Duodenal mucosa (tissue), 2 donors: Measurements from ENCODE around the gene GRIN2A.

Experiments used
- H3K27ac ChIP-seq: one replicate; pipeline ENCODE4 v1.7.0; 2013; ENCODE audit warnings: low read depth, low read length
- H3K27me3 ChIP-seq, 2 donors: one replicate each; pipeline ENCODE4 v1.7.0; 2013; ENCODE audit warnings: low read length in 2 of 2, control low read depth in 1 of 2; ENCODE audit not compliant: insufficient read depth in 2 of 2, control insufficient read depth in 1 of 2
- H3K36me3 ChIP-seq, 2 donors: one replicate each; pipeline ENCODE4 v1.7.0; 2013; ENCODE audit warnings: low read length in 2 of 2, control low read depth in 1 of 2; ENCODE audit not compliant: insufficient read depth in 2 of 2, control insufficient read depth in 1 of 2
- H3K4me1 ChIP-seq, 2 donors: one replicate each; pipeline ENCODE4 v1.7.0; 2013; ENCODE audit warnings: low read length in 2 of 2, control low read depth in 1 of 2; ENCODE audit not compliant: insufficient read depth in 2 of 2, control insufficient read depth in 1 of 2
- H3K4me3 ChIP-seq, 2 donors: one replicate each; pipeline ENCODE4 v1.7.0; 2013; ENCODE audit warnings: low read length in 2 of 2, low read depth in 1 of 2
- H3K9ac ChIP-seq, 2 donors: one replicate each; pipeline ENCODE4 v1.7.0; 2013; ENCODE audit warnings: low read length in 2 of 2, low read depth in 1 of 2
- H3K9me3 ChIP-seq, 2 donors: one replicate each; pipeline ENCODE4 v1.7.0; 2013; ENCODE audit warnings: low read length in 2 of 2, control low read depth in 1 of 2; ENCODE audit not compliant: control insufficient read depth in 1 of 2

Gene GRIN2A

DNA sequence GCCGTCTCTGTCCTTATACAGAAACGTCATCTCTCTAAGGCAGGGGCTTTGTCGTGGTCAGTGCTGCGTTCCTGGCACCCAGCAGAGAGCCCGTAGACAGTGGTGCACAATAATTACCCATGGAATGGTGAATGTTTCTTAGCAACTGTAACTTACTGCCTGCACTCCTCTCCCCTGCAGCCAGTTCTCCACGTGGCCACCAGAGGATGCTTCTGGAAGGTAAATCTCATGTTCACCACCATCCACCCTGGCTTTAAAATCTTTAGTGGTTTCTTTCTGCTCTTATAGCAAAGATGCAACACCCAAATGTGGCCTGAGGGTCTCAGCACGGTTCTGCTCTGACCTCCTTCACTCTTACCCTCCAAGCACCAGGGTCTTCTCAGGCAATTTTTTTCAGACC, 150.8 kb downstream of the GRIN2A start:
- no peaks in the 10 kb centered on the region for H3K9me3 ChIP-seq
- H3K4me1 ChIP-seq = no peaks in the 10 kb centered on the region
- H3K4me3 ChIP-seq = no peak overlapping the region
- no peak overlapping the region for H3K9ac ChIP-seq
- H3K36me3 ChIP-seq = no peaks in the 10 kb centered on the region
- H3K27ac ChIP-seq = no peak overlapping the region
- H3K27me3 ChIP-seq = no peaks in the 10 kb centered on the region

DNA sequence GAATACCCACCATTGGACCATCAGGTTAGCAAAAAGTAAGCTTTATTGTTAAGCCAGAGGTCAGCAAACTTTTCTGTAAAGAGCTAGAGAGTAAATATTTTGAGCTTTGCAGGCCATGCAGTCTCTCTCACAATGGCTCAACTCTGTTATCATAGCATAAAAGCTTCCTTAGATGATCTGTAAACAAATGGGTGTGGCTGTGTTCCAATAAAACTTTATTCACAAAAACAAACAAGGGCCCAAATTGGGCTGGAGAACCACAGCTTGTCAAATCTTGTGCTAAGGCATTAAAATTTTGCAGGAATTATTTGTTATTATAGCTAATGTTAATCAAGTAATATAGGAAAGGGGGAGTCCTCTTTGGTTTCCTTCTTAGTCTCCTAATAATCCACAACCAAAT, 153.6 kb downstream of the GRIN2A start:
- Histone ChIP-seq H3K4me1 (no peaks in the 10 kb centered on the region), H3K4me3 (no peak overlapping the region), H3K27me3 (no peaks in the 10 kb centered on the region), H3K9ac (no peak overlapping the region), H3K36me3 (no peaks in the 10 kb centered on the region), H3K27ac (no peak overlapping the region), H3K9me3 (no peaks in the 10 kb centered on the region)

DNA sequence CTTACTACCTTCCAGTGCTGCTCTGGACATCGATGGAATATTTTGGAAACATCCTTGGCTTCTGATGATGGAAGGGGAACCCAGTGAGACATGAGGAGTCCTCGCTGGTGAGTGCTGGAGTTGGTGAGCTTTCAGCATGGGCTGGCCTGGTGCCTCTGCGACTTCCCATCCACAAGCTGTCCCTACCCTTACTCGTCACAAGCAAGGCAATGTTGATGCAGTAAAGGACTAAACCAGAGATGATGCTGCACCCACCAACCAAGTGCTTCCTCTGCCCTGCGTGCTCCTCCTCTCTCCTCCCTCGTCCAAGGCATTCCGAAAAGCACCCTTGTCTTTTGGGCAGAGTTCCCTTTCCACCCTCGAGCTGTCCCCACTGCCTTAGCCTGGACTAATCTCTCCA, 154.7 kb downstream of the GRIN2A start:
- H3K27me3 ChIP-seq = no peaks in the 10 kb centered on the region

GRCh38 chr16:10026593-10026992, 155.6 kb downstream of the GRIN2A start:
- no peaks in the 10 kb centered on the region for H3K36me3 ChIP-seq
- no peak overlapping the region for H3K4me3 ChIP-seq
- no peak overlapping the region for H3K27ac ChIP-seq
- H3K27me3 ChIP-seq = no peaks in the 10 kb centered on the region
- no peaks in the 10 kb centered on the region for H3K9me3 ChIP-seq
- H3K9ac ChIP-seq = no peak overlapping the region
- no peaks in the 10 kb centered on the region for H3K4me1 ChIP-seq

More for the DNA sequence above, 154.7 kb downstream of the GRIN2A start:
- Histone ChIP-seq H3K9me3 (no peaks in the 10 kb centered on the region), H3K4me3 (no peak overlapping the region), H3K27ac (no peak overlapping the region), H3K9ac (no peak overlapping the region), H3K4me1 (no peaks in the 10 kb centered on the region), H3K36me3 (no peaks in the 10 kb centered on the region)

GRCh38 chr16:10022098-10022497, 160.1 kb downstream of the GRIN2A start:
- Histone ChIP-seq H3K27me3 (no peaks in the 10 kb centered on the region), H3K4me1 (no peaks in the 10 kb centered on the region), H3K4me3 (no peak overlapping the region), H3K36me3 (no peaks in the 10 kb centered on the region), H3K9ac (no peak overlapping the region), H3K9me3 (no peaks in the 10 kb centered on the region), H3K27ac (no peak overlapping the region)

GRCh38 chr16:10020866-10021265, 161.4 kb downstream of the GRIN2A start:
- Histone ChIP-seq H3K36me3 (no peaks in the 10 kb centered on the region), H3K27me3 (no peaks in the 10 kb centered on the region), H3K9me3 (no peaks in the 10 kb centered on the region), H3K9ac (no peak overlapping the region), H3K27ac (no peak overlapping the region), H3K4me3 (no peak overlapping the region), H3K4me1 (no peaks in the 10 kb centered on the region)

GRCh38 chr16:10016752-10017151, 165.5 kb downstream of the GRIN2A start:
- no peak overlapping the region for H3K9ac ChIP-seq
- no peaks in the 10 kb centered on the region for H3K36me3 ChIP-seq
- no peak overlapping the region for H3K4me3 ChIP-seq
- no peaks in the 10 kb centered on the region for H3K27me3 ChIP-seq
- no peaks in the 10 kb centered on the region for H3K9me3 ChIP-seq
- H3K4me1 ChIP-seq = no peaks in the 10 kb centered on the region
- H3K27ac ChIP-seq = no peak overlapping the region

GRCh38 chr16:10015397-10015796, 166.8 kb downstream of the GRIN2A start:
- H3K4me1 ChIP-seq = no peaks in the 10 kb centered on the region
- H3K9me3 ChIP-seq = no peaks in the 10 kb centered on the region
- H3K9ac ChIP-seq = no peak overlapping the region
- no peaks in the 10 kb centered on the region for H3K27me3 ChIP-seq
- no peaks in the 10 kb centered on the region for H3K36me3 ChIP-seq
- H3K27ac ChIP-seq = no peak overlapping the region
- no peak overlapping the region for H3K4me3 ChIP-seq

GRCh38 chr16:10013774-10014173, 168.5 kb downstream of the GRIN2A start:
- Histone ChIP-seq H3K4me3 (no peak overlapping the region), H3K27me3 (no peaks in the 10 kb centered on the region), H3K36me3 (no peaks in the 10 kb centered on the region), H3K9ac (no peak overlapping the region), H3K4me1 (no peaks in the 10 kb centered on the region), H3K27ac (no peak overlapping the region), H3K9me3 (no peaks in the 10 kb centered on the region)

- no peaks in the 10 kb centered on the region for H3K36me3 ChIP-seq
- no peaks in the 10 kb centered on the region for H3K4me1 ChIP-seq
- no peak overlapping the region for H3K4me3 ChIP-seq
- no peaks in the 10 kb centered on the region for H3K9me3 ChIP-seq
- no peaks in the 10 kb centered on the region for H3K27me3 ChIP-seq
- no peak overlapping the region for H3K27ac ChIP-seq
- no peak overlapping the region for H3K9ac ChIP-seq
Observed at GRCh38 chr16:10013364-10013763, 168.9 kb downstream of the GRIN2A start.

DNA sequence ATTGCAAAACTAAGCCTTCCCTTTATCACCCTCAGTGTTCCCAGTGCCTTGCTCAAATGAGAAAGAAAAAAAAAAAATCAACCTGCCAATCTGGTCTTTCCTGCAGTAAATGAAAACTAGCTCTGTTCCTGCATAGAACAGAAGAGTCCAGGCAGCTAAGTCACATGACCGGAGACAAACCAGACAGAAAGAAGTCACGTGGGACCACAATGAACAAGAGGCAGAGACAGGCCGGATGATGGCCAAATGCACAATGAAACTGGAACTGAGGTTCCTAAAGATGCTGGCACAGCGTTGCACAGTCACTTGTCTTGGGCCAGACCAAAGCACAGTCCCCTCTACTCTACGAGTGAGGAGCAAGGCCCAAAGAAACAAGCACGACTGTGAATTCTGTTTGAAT, 172.5 kb downstream of the GRIN2A start:
- Histone ChIP-seq H3K27me3 (no peaks in the 10 kb centered on the region), H3K36me3 (no peaks in the 10 kb centered on the region), H3K9ac (no peak overlapping the region), H3K4me3 (no peak overlapping the region), H3K4me1 (no peaks in the 10 kb centered on the region), H3K27ac (no peak overlapping the region), H3K9me3 (no peaks in the 10 kb centered on the region)
